Measurements from ENCODE around the gene RRAS2. TPM values are rescaled to one million over a fixed set of nuclear protein-coding genes. Genes with fewer than 3 reads are reported as not detected.

Gene RRAS2
- total and polyA plus RNA-seq, 7 donors, result 15.5 to 48.5 (median 31.1) TPM

- 87 to 90% methylated on average over 6 of the region's 6 CpGs for WGBS, 2 donors
- H3K4me3 ChIP-seq, result no peak overlapping the region
- H3K9me3 ChIP-seq, result no peaks in the 10 kb centered on the region
- intact Hi-C loops (cut with DNase I), result no loop called here
- no peak for TF ChIP-seq CTCF (IDR thresholded peaks at IDR 0.05)
- no peak for TF ChIP-seq EP300 (IDR thresholded peaks at IDR 0.05)
- TF ChIP-seq POLR2AphosphoS5 (IDR thresholded peaks at IDR 0.05), result no peak
- TF ChIP-seq POLR2A (IDR thresholded peaks at IDR 0.05), result no peak
- DNase-seq, result no peak
- no peaks in the 10 kb centered on the region for H3K36me3 ChIP-seq
- no peaks in the 10 kb centered on the region for H3K4me1 ChIP-seq
- H3K27me3 ChIP-seq, result no peaks in the 10 kb centered on the region
- no peak overlapping the region for H3K27ac ChIP-seq
Observed at GRCh38 chr11:14393889-14394288, 34.9 kb upstream of the RRAS2 start.

DNA sequence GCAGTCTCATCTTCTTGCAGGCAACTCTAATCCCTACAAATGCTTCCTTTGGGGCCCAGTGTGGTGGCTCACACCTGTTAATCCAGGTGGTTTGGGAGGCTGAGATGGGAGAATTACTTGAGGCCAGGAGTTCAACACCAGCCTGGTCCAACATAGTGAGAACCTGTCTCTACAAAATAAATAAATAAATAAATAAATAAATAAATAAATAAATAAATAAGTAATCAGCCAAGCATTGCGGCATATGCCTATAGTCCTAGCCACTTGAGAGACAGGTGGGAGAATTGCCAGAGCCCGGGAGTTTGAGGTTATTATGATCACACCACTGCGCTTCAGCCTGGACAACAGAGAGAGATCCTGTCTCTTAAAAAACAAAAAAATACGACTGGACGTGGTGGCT lies 34.1 kb upstream of the RRAS2 start:
- intact Hi-C loops (cut with DNase I), result no loop called here
- Histone ChIP-seq H3K27ac (no peak overlapping the region), H3K36me3 (no peaks in the 10 kb centered on the region), H3K27me3 (no peaks in the 10 kb centered on the region), H3K4me1 (no peaks in the 10 kb centered on the region), H3K9me3 (no peaks in the 10 kb centered on the region), H3K4me3 (no peak overlapping the region)
- 96 to 98% methylated on average over 5 of the region's 5 CpGs for WGBS, 2 donors
- no peak for DNase-seq
- no peak for TF ChIP-seq EP300 (IDR thresholded peaks at IDR 0.05)
- no peak for TF ChIP-seq POLR2AphosphoS5 (IDR thresholded peaks at IDR 0.05)

DNA sequence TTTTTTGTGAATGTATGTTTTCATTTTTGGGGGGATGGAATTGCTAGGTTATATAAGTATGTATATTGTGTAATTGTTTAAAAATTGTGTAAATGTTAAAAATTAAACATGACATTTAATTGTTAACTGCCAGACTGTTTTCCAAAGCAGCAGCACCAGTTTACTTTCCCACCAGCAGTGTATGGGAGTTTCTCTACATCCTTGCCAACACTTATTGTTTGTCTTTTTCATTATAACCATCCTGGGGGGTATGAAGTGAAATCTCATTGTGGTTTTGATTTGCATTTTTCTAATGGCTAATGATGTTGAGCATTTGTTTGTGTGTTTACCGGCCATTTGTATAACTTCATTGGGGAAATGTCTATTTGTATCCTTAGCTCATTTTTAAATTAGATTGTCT lies 31.7 kb upstream of the RRAS2 start:
- Histone ChIP-seq H3K4me1 (no peaks in the 10 kb centered on the region), H3K27ac (no peak overlapping the region), H3K27me3 (no peaks in the 10 kb centered on the region), H3K4me3 (no peak overlapping the region), H3K9me3 (no peaks in the 10 kb centered on the region), H3K36me3 (no peaks in the 10 kb centered on the region)
- TF ChIP-seq POLR2A (IDR thresholded peaks at IDR 0.05) (no peak), CTCF (IDR thresholded peaks at IDR 0.05) (no peak), EP300 (IDR thresholded peaks at IDR 0.05) (no peak), POLR2AphosphoS5 (IDR thresholded peaks at IDR 0.05) (no peak)
- intact Hi-C loops (cut with DNase I), result no loop called here
- DNase-seq, result no peak
- WGBS, 2 donors, result 90 to 92% methylated on average over 1 of the region's 1 CpG

DNA sequence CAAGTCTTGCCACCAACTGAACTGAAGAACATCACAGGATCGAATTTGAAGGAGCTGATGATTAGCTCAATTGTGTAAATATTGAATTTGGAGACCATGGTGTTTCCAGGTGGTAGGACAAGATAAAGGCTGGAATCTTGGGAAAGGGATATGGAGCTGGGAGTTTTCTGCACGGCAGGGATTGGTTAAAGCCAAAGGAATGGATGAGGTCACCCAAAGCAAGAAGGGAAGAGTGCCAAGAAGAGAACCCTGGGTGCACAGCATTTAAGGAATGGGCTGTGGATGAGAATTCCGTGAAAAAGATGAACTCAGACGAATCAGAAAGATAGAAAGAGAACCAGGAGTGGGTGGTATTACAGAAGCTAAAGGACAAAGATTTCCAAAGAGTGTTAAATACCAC lies 29.4 kb upstream of the RRAS2 start:
- 72 to 84% methylated on average over 4 of the region's 4 CpGs for WGBS, 2 donors
- H3K9me3 ChIP-seq, result no peaks in the 10 kb centered on the region
- no peak for DNase-seq
- H3K27ac ChIP-seq, result no peak overlapping the region
- no peak overlapping the region for H3K4me3 ChIP-seq
- no peaks in the 10 kb centered on the region for H3K27me3 ChIP-seq
- intact Hi-C loops (cut with DNase I), result loop anchor here (10.0 kb wide), 1 partner anchor 66 kb away; no protein-coding TSS in a partner anchor
- peaks cover 0 to 10% (median 0%) of the 10 kb centered on the region in 4 donors for H3K4me1 ChIP-seq
- no peaks in the 10 kb centered on the region for H3K36me3 ChIP-seq
- no peak for TF ChIP-seq POLR2A (IDR thresholded peaks at IDR 0.05)
- no peak for TF ChIP-seq EP300 (IDR thresholded peaks at IDR 0.05)
- no peak for TF ChIP-seq POLR2AphosphoS5 (IDR thresholded peaks at IDR 0.05)
- no peak for TF ChIP-seq CTCF (IDR thresholded peaks at IDR 0.05)

GRCh38 chr11:14386895-14387480 lies 28.0 kb upstream of the RRAS2 start:
- H3K4me1 ChIP-seq, result peaks cover 0 to 11% (median 0%) of the 10 kb centered on the region in 4 donors
- H3K36me3 ChIP-seq, result no peaks in the 10 kb centered on the region
- DNase-seq, result no peak
- H3K27ac ChIP-seq, result no peak overlapping the region
- H3K27me3 ChIP-seq, result no peaks in the 10 kb centered on the region
- TF ChIP-seq EP300 (IDR thresholded peaks at IDR 0.05) (no peak), POLR2AphosphoS5 (IDR thresholded peaks at IDR 0.05) (no peak), POLR2A (IDR thresholded peaks at IDR 0.05) (no peak), CTCF (IDR thresholded peaks at IDR 0.05) (no peak)
- intact Hi-C loops (cut with DNase I), result loop anchor here (10.0 kb wide), 1 partner anchor 68 kb away; no protein-coding TSS in a partner anchor
- no peaks in the 10 kb centered on the region for H3K9me3 ChIP-seq
- WGBS, 2 donors, result 61 to 77% methylated on average over 4 of the region's 4 CpGs
- no peak overlapping the region for H3K4me3 ChIP-seq
